Lower leg skin (tissue), 3 donors: ENCODE data around the gene FMNL2.

Experiments
- POLR2A ChIP-seq, 2 donors: fragments of 450-650 bp; IDR thresholded peaks; one replicate each; pipeline ENCODE4 v1.6.1; 2016 to 2017; ENCODE audit warnings: antibody characterized with exemption in 2 of 2, mild to moderate bottlenecking in 1 of 2, moderate library complexity in 1 of 2
- TF ChIP-seq, protein P1 (sequence below), 3 donors: fragments of 450-650 bp; IDR thresholded peaks; one replicate each; pipeline ENCODE4 v1.5.1; 2016; ENCODE audit warnings: antibody characterized with exemption in 3 of 3, mild to moderate bottlenecking in 3 of 3, moderate library complexity in 2 of 3

DNA sequence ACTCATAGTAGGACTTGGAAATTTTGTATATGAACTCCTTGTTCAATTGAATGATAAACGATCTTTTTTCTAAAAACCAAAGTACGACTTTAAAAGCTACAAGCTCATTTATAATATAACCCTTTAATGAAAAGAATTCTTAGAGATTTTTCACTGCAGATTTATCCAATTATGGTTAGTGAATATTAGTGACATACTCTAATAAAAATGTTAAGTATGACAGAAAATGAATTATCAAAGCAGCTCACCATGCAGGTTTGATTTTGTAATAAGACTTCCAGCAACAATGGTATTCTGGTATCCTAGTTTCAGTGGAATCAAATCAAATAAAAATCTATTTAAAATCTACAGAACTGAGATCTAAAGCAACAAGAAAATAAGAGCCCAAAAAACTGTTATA, 343.8 kb downstream of the FMNL2 start:
- TF ChIP-seq, protein P1, sequence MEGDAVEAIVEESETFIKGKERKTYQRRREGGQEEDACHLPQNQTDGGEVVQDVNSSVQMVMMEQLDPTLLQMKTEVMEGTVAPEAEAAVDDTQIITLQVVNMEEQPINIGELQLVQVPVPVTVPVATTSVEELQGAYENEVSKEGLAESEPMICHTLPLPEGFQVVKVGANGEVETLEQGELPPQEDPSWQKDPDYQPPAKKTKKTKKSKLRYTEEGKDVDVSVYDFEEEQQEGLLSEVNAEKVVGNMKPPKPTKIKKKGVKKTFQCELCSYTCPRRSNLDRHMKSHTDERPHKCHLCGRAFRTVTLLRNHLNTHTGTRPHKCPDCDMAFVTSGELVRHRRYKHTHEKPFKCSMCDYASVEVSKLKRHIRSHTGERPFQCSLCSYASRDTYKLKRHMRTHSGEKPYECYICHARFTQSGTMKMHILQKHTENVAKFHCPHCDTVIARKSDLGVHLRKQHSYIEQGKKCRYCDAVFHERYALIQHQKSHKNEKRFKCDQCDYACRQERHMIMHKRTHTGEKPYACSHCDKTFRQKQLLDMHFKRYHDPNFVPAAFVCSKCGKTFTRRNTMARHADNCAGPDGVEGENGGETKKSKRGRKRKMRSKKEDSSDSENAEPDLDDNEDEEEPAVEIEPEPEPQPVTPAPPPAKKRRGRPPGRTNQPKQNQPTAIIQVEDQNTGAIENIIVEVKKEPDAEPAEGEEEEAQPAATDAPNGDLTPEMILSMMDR (IDR thresholded peaks at IDR 0.05): no peak
- TF ChIP-seq POLR2A (IDR thresholded peaks at IDR 0.05): no peak
